ENCODE results near the gene MYCBP2.

MYCBP2 gene

DNA sequence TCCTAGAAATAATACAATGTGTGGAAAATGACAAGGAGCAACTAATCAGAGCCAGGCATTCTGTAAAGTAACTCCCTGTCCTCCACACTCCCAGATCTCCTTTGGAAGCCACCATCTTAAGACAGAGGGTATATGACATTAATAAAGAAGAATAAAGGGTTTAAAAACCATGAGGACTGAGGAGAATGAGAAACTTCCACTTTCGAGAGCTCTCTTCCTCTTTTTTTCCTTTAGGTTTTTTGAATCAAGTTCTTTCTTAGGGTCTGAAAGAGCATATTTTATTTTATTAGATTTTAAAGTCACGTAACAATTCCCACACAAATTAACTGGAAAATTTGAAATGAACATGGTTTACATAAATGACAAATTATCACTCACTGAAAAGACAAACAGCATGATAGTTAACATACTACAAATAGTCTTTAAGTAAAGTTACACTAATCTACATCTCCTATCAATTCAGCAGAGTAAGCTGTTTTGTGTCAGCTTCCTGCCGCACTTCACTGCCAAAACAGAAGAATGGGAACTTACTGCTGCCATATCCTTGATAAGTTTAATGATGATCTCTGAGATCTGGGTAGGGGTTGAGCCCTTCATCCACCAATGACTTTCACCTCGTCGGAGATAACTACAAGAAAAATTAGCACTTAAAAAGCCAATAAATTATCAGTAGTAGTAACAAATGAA lies 261.3 kb downstream of the MYCBP2 start:
- no peak for DNase-seq

DNA sequence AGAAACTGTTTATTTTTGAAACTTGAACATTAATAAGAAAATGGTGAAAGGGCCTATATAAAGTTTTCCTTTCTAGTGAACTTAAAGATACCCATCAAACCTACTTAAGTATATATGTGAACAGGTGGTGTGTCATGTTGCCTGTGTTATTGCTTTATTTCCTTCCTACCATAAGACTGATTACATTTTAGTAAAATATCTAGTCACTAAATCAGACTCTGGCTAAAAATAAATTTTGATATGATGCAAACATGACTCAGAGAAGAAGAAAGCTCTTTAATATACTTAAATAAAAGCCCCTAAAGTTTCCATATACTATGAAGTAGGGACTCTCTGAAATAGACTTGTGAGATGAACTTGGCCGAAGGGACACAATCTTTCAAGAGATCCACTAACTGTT lies 264.8 kb downstream of the MYCBP2 start:
- DNase-seq = no peak

- no peak for DNase-seq
These were observed 265.5 kb downstream of the MYCBP2 start for GRCh38 chr13:77061362-77061761.

GRCh38 chr13:77056886-77057285 lies 270.0 kb downstream of the MYCBP2 start:
- no peak for DNase-seq

- no peak for DNase-seq
These were observed 270.5 kb downstream of the MYCBP2 start for GRCh38 chr13:77056382-77056781.

- DNase-seq = no peak
These were observed 271.7 kb downstream of the MYCBP2 start for GRCh38 chr13:77055158-77055557.

DNA sequence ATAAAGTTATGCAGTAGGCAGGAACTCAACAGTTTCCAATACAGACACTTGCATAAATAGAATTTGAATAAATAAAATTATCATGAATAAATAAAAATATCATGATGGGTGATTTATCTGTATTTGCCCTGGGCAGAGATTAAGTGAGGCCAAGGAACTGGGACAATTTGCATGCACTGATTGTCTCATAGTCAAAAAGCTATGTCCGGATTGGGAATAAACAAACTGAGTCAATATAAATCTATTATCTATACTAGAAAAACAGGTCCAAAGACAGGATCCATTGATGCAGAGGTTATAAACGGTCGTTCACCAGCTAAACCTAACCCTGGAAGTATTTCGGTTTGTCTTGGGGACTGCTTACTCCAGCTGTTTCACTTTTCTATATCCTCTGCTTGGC lies 273.7 kb downstream of the MYCBP2 start:
- no peak for DNase-seq

GRCh38 chr13:77048681-77049080 lies 278.2 kb downstream of the MYCBP2 start:
- no peak for DNase-seq

- DNase-seq = no peak
These were observed 279.1 kb downstream of the MYCBP2 start for GRCh38 chr13:77047649-77048343.

- DNase-seq = no peak
These were observed 284.2 kb downstream of the MYCBP2 start for GRCh38 chr13:77042566-77043177.

- no peak for DNase-seq
These were observed 286.1 kb downstream of the MYCBP2 start for GRCh38 chr13:77040835-77041234.

DNA sequence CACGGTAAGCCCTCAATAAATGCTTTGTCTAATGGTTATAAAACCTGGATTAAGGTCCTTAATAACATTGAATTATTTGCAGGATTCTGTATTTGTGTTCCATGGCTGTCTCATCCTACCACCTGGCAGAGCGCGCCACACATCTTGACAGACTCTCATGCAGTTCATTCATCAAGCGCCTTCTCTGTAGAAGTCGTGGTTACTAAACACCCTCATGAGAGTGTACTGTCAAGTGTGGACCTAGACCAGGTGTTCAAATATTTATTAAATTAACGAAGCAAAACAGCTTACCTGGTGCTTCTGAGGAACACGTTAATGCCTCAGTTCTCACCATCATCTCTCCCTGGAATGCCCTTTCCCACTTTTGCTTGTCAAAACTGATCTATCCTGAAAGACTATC lies 286.8 kb downstream of the MYCBP2 start:
- no peak for DNase-seq

DNA sequence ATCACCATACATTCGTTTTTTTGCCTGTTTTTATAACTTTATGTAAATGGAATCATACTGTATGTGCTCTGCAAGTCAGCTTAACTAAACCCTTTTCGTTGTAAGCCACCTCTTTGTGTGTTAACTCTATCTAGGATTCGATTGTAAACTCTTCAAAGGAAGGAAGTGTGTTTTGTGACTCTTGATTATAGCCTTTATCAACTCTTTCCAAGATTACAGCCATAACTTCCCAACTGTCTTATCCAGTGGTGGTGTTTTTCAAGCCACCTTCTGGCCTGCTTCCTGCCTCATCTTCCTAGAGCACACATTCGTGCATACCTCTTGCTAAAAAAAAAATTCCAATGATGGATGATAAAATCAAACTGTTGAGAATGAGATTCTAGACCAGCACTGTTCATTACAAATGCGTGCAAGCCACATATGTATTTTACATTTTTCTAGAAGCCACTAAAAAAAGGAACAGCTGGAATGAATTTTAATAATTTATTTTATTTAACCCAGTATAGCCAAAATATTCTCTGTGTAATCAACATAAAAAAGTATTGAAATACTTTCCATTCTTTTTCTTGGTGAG lies 287.9 kb downstream of the MYCBP2 start:
- no peak for DNase-seq

DNA sequence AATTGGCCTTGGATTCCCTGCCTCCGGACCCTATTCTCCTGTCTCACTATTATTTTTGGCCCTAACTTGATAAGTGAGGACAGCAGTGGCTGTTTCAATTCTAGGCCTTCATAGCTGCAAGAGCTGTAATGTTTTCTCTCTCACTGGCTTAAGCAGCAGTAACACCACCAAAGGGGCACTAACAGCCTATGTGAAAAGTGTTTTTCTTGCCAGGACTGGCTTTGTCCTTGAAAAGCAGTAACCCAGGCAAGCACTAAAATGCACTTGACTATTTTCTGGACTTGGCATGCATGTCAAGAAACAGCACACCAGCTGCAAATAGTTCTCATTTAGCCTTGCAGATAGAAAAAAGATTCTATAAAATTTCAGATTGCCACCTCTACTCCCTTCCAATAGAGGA lies 290.6 kb downstream of the MYCBP2 start:
- no peak for DNase-seq

DNA sequence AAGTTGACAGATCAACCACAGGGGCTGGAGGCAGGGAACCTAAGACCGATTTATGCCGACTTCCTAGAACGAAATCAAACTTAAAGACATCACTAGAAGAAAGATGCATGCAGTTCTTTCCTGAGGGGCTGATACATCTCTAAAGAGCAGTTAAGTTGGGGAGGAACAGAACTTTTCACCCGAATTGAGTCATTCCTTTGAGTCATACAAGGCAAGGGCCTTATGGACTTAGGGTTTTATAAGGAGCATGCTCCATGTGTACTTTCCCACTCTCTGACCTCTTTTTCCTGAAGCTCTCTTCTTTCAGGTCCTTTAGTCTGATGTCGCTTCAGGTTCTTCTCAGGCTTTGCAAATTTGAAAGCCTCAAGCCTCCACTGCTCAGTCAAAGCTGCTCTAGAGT lies 292.0 kb downstream of the MYCBP2 start:
- no peak for DNase-seq

- no peak for DNase-seq
These were observed 293.1 kb downstream of the MYCBP2 start for GRCh38 chr13:77033717-77034302.

DNA sequence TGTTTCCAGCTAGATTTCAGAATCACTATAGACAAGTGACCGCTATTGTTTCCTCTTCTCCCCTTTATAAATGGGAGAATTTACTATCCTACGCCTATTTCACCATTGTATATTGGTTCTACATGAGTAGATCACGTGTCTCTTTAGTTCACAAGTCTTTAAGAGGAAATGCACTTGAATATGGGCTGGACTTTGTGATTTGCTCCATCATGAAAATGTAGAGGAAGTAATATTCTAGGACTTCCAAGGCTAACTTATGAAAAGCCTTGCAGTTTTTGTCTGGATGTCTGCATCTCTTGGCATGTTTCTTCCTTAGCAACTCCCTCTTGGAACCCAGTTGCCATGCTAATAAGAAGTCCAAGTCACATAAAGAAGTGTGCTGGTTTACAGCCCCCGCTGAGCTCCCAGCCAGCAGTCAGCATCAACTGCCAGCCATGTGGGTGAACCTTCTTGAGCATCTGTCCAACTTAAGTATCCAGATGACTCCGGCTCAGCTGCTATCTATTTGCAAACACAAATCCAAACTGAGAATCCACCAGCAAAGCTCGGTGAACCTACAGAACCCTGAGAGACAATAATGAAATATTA lies 295.1 kb downstream of the MYCBP2 start:
- DNase-seq = no peak

- no peak for DNase-seq
These were observed 297.5 kb downstream of the MYCBP2 start for GRCh38 chr13:77029436-77029835.

GRCh38 chr13:77028202-77028601 lies 298.7 kb downstream of the MYCBP2 start:
- no peak for DNase-seq

- DNase-seq = peak; percentile 85
These were observed 299.9 kb downstream of the MYCBP2 start, which contains the start of gene FBXL3 for GRCh38 chr13:77026861-77027621. Gene FBXL3, minus strand, starts transcription at chr13:77027159. Its CDS starts 5,299 bp downstream, at chr13:77021860.

- DNase-seq = peak; percentile 81
These were observed 300.5 kb downstream of the MYCBP2 start for GRCh38 chr13:77026255-77026860.

DNA sequence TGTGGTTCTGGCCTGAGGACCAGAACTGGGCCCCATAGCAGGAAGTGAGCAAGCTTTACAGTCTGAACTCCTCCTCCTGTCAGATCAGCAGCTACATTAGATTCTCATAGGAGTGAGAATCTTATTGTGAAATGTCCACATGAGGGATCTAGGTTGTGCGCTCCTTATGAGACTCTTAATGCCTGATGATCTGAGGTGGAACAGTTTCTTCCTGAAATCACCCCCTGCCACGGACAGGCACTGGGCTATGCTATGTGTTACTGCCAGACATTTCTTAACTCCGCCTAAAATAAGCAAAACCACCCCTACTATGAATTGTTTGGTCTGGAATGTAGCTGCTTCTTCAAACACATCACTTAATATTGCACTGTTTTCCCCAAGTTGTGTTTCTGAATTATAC lies 304.6 kb downstream of the MYCBP2 start:
- no peak for DNase-seq

All from RPMI8226 (cell line).